ENCODE results near the gene SLC28A1. TPM values are rescaled to one million over a fixed set of nuclear protein-coding genes. Genes with fewer than 3 reads are reported as not detected.

SLC28A1 gene, protein sequence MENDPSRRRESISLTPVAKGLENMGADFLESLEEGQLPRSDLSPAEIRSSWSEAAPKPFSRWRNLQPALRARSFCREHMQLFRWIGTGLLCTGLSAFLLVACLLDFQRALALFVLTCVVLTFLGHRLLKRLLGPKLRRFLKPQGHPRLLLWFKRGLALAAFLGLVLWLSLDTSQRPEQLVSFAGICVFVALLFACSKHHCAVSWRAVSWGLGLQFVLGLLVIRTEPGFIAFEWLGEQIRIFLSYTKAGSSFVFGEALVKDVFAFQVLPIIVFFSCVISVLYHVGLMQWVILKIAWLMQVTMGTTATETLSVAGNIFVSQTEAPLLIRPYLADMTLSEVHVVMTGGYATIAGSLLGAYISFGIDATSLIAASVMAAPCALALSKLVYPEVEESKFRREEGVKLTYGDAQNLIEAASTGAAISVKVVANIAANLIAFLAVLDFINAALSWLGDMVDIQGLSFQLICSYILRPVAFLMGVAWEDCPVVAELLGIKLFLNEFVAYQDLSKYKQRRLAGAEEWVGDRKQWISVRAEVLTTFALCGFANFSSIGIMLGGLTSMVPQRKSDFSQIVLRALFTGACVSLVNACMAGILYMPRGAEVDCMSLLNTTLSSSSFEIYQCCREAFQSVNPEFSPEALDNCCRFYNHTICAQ
- total RNA-seq (2022) (0.17 and 0.37 TPM in 2 replicates), Bru-seq, nascent RNA (percentile 23 among the genes with signal in this experiment), BruChase-seq, experiment 1, labeled RNA remaining after a 6-hour chase (percentile 49 among the genes with signal in this experiment), BruChase-seq, experiment 2, labeled RNA remaining after a 2-hour chase (percentile 32 among the genes with signal in this experiment)
- long read RNA-seq = 0 reads

DNA sequence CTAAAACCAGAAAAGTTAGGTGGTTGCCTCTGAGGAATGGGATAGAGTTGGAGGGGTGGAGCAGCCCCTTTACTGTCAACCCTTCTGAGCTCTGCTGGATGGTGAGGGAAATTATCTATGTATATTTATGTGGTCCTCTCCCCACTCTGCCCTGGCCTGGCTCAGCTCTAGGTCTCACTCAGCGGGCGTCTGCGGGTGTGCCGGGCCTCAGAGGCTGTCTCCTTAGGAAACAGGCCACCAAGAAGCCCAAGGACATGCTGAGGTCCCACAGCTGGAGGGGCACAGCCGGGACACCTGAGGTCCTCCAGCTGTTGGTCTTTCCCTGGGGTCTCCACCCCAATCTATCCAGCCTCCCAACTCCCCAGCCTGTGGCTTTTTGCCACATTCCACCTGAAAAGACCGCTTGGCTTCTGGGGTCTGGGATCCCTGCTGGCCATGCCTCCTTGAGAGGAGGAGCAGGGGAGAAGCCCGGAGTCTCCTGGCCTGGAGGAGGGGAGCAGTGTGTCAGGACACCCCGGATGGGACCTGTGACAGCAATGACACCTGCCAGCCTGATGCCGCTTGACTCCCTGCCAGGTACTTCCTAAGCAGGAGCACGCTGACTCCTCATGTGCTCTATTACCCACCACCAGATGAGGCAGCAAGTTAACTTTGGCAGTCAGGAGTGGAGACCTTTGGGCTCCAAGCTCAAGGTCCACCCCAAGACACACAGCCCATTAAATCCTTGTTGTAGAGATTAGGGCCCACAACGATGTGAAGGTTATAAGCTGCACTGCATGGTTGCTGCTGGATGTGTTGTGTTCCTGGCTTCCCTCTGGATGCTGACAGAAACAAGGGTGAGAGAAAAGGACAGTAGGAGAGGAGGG is at the start of gene SLC28A1:
Gene SLC28A1, plus strand, starts transcription at position 747 of the 866 bp plus-strand sequence. CDS start 3,099 bp downstream, outside the sequence.
- no peaks in the 10 kb centered on the region for H3K27me3 Mint-ChIP-seq (ENCODE audit: unreplicated experiment)
- TF ChIP-seq, protein P1, sequence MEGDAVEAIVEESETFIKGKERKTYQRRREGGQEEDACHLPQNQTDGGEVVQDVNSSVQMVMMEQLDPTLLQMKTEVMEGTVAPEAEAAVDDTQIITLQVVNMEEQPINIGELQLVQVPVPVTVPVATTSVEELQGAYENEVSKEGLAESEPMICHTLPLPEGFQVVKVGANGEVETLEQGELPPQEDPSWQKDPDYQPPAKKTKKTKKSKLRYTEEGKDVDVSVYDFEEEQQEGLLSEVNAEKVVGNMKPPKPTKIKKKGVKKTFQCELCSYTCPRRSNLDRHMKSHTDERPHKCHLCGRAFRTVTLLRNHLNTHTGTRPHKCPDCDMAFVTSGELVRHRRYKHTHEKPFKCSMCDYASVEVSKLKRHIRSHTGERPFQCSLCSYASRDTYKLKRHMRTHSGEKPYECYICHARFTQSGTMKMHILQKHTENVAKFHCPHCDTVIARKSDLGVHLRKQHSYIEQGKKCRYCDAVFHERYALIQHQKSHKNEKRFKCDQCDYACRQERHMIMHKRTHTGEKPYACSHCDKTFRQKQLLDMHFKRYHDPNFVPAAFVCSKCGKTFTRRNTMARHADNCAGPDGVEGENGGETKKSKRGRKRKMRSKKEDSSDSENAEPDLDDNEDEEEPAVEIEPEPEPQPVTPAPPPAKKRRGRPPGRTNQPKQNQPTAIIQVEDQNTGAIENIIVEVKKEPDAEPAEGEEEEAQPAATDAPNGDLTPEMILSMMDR (IDR thresholded peaks at IDR 0.05; ENCODE audit: unreplicated experiment) = no peak
- DNase-seq = peak; percentile 20
- no TSS peak for BruUV-seq (replicated peaks)
- no peaks in the 10 kb centered on the region for H3K9me3 Mint-ChIP-seq (ENCODE audit: low read depth, unreplicated experiment)
- H3K4me1 Mint-ChIP-seq (ENCODE audit: low read depth, unreplicated experiment) = peaks cover 32% of the 10 kb centered on the region
- intact Hi-C loops (cut with micrococcal nuclease; ENCODE audit: unreplicated experiment) = loop anchor here (2.0 kb wide), 1 partner anchor 45 kb away; no protein-coding TSS in a partner anchor
- CTCF ChIA-PET = interaction anchor here (1.0 to 1.9 kb wide), 4 partner anchors 18 to 44 kb away, joined by 3 to 7 read pairs (median 4); no protein-coding TSS in a partner anchor
- peaks cover 4% of the 10 kb centered on the region for H3K36me3 Mint-ChIP-seq (ENCODE audit: insufficient read depth, unreplicated experiment)
- peak within 1 kb of the TSS; percentile 80 for H3K27ac Mint-ChIP-seq (ENCODE audit: unreplicated experiment)
- H3K4me3 Mint-ChIP-seq (ENCODE audit: low read depth, unreplicated experiment) = no peak within 1 kb of the TSS

DNA sequence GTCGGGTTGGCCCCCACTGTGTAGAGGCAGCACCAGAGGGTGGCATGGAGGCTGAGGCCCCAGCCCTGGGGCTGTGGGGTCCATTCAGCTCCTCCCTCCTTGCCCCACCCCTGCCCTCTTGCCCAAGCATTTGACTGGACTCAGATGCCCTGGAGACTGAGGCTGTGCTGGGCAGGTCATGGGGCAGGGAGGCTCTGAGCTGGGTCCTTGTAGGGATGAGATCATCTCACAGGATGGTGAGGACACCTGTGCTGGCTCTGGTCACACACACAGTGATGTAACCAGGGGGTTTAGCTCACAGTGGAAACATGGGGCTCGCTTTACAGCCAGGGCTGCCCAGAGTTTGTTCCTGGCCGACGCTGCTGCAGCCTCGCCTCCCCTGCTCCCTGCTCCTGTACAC is 49.5 kb upstream of the SLC28A1 start:
- CTCF ChIA-PET = no interaction called here
- TF ChIP-seq, protein P1 (IDR thresholded peaks at IDR 0.05; ENCODE audit: unreplicated experiment) = no peak
- intact Hi-C loops (cut with micrococcal nuclease; ENCODE audit: unreplicated experiment) = no loop called here
- Mint-ChIP-seq H3K36me3 (ENCODE audit: insufficient read depth, unreplicated experiment) (peaks cover 8% of the 10 kb centered on the region), H3K4me1 (ENCODE audit: low read depth, unreplicated experiment) (peaks cover 23% of the 10 kb centered on the region), H3K9me3 (ENCODE audit: low read depth, unreplicated experiment) (no peaks in the 10 kb centered on the region), H3K4me3 (ENCODE audit: low read depth, unreplicated experiment) (no peak overlapping the region), H3K27me3 (ENCODE audit: unreplicated experiment) (peaks cover 24% of the 10 kb centered on the region), H3K27ac (ENCODE audit: unreplicated experiment) (no peak overlapping the region)
- no TSS peak for BruUV-seq (replicated peaks)
- no peak for DNase-seq

DNA sequence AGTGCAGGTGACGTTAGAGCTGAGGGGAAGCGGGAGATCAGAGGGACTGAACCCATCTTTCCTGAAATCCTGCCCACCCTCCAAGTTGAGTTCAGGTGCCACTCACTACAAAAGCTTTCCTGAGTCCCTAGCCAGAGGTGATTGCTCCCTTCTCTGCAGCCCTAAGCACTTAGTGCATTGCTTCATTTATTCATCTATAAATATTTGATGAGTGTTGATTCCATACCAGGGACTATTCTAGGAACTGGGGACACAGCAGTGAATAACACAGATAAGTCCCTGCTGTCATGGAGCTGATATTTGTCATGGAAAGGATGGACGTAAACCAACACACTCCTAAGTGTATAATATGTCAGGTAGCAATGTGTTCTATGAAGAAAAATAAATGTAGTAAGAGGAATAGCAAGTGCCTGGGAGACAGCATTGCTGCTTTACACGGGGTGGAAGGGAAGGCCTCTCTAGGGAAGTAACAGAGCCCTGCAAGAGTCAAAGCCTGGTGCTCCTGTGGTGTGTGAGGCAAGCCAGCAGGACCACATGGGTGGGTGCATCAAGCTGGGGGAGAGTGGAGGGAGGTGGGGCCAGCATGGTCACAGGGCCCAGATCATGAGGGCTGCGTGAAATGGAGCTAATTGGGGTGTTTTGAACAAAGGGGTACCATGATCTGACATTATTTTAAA is 48.7 kb upstream of the SLC28A1 start:
- Mint-ChIP-seq H3K27ac (ENCODE audit: unreplicated experiment) (no peak overlapping the region), H3K4me1 (ENCODE audit: low read depth, unreplicated experiment) (peaks cover 28% of the 10 kb centered on the region), H3K9me3 (ENCODE audit: low read depth, unreplicated experiment) (no peaks in the 10 kb centered on the region), H3K4me3 (ENCODE audit: low read depth, unreplicated experiment) (no peak overlapping the region), H3K36me3 (ENCODE audit: insufficient read depth, unreplicated experiment) (peaks cover 17% of the 10 kb centered on the region), H3K27me3 (ENCODE audit: unreplicated experiment) (peaks cover 24% of the 10 kb centered on the region)
- CTCF ChIA-PET = no interaction called here
- intact Hi-C loops (cut with micrococcal nuclease; ENCODE audit: unreplicated experiment) = no loop called here
- no TSS peak for BruUV-seq (replicated peaks)
- TF ChIP-seq, protein P1 (IDR thresholded peaks at IDR 0.05; ENCODE audit: unreplicated experiment) = no peak
- no peak for DNase-seq

All from Calu3 (cell line).